Stimulated activated CD4-positive, alpha-beta T cell treated with anti-CD3 and anti-CD28 coated beads, Interleukin-1b, Interleukin-23, amount 100 ng/mL, for 4 hours (primary cell): ENCODE results near the gene THBS4.

Source experiments
- DNase-seq, 2 donors: peaks; one replicate each; pipeline ENCODE4 v3.0.0-alpha.2; 2020; ENCODE audit warnings: low read depth in 2 of 2

THBS4 gene

GRCh38 chr5:80034962-80035821 lies at the start of gene THBS4:
THBS4 (plus strand) TSS chr5:80035348; CDS start chr5:80035538, 190 bp downstream.
- DNase-seq, result no peak

GRCh38 chr5:79986260-79986659 lies 48.9 kb upstream of the THBS4 start:
- DNase-seq, result no peak

- DNase-seq, result no peak
Observed at GRCh38 chr5:79990205-79990597, 44.9 kb upstream of the THBS4 start.

GRCh38 chr5:79990598-79991507 lies 44.3 kb upstream of the THBS4 start, which contains the start of gene MTX3:
MTX3 (minus strand) TSS chr5:79991262; CDS start chr5:79991238, 24 bp downstream.
- DNase-seq, result peak; percentile 80 to 86

- no peak for DNase-seq
Observed at GRCh38 chr5:79992891-79993657, 42.1 kb upstream of the THBS4 start.

GRCh38 chr5:79999722-80000121 lies 35.4 kb upstream of the THBS4 start:
- no peak for DNase-seq

GRCh38 chr5:80002677-80003076 lies 32.5 kb upstream of the THBS4 start:
- no peak for DNase-seq

- no peak for DNase-seq
Observed at GRCh38 chr5:80008995-80009765, 26.0 kb upstream of the THBS4 start.

GRCh38 chr5:80010754-80011392 lies 24.3 kb upstream of the THBS4 start:
- DNase-seq, result no peak

- no peak for DNase-seq
Observed at GRCh38 chr5:80025069-80025468, 10.1 kb upstream of the THBS4 start.

- DNase-seq, result no peak
Observed at GRCh38 chr5:80026841-80027240, 8.3 kb upstream of the THBS4 start.

- DNase-seq, result no peak
Observed at GRCh38 chr5:80031109-80031508, 4.0 kb upstream of the THBS4 start.

- no peak for DNase-seq
Observed at GRCh38 chr5:80033513-80033912, 1.6 kb upstream of the THBS4 start.

GRCh38 chr5:80034559-80034958 lies 589 bp upstream of the THBS4 start:
- DNase-seq, result no peak

- DNase-seq, result no peak
Observed at GRCh38 chr5:80035839-80036238, 691 bp downstream of the THBS4 start.

- no peak for DNase-seq
Observed at GRCh38 chr5:80036615-80037014, 1.5 kb downstream of the THBS4 start.

GRCh38 chr5:80037366-80037765 lies 2.2 kb downstream of the THBS4 start:
- DNase-seq, result no peak

GRCh38 chr5:80039650-80040049 lies 4.5 kb downstream of the THBS4 start:
- DNase-seq, result no peak

- DNase-seq, result no peak
Observed at GRCh38 chr5:80041527-80041926, 6.4 kb downstream of the THBS4 start.

GRCh38 chr5:80042330-80042729 lies 7.2 kb downstream of the THBS4 start:
- DNase-seq, result no peak

- DNase-seq, result no peak
Observed at GRCh38 chr5:80043187-80043586, 8.0 kb downstream of the THBS4 start.
